ENCODE measurements around the gene MLLT6.
"Not testable (repeated sequence)": the region's sequence is repeated elsewhere in the genome, so short reads cannot be mapped to it uniquely, and the experiment has no call there.

The MLLT6 gene

DNA sequence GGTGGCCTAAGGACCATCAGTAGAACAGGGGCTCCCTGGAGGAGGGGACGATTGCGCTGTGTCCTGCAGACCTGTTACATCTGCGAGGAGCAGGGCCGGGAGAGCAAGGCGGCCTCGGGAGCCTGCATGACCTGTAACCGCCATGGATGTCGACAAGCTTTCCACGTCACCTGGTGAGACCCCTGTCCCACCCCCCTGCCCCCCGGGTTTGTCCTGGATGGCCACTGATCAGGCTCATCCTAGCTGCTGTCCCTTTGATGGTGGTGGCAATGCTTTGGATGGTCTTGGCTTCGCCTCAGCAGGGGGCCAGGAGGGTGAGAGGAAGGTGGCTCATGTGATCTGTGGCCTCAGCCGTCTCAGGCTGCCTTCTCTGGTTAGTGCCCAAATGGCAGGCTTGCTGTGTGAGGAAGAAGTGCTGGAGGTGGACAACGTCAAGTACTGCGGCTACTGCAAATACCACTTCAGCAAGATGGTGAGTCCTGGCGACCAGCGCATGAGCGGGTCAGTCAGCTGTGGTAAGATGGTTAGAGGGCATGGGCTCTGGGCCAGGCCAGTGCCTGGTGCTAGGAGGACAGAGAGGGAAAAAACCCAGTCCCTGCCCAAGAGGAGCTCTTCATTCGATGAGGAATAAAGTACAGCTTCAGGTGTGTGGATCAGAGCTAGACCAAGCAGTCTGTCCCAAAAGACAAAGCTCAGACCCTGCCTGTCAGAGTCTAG, 4.2 kb downstream of the MLLT6 start:
- FAIRE-seq = no peak

DNA sequence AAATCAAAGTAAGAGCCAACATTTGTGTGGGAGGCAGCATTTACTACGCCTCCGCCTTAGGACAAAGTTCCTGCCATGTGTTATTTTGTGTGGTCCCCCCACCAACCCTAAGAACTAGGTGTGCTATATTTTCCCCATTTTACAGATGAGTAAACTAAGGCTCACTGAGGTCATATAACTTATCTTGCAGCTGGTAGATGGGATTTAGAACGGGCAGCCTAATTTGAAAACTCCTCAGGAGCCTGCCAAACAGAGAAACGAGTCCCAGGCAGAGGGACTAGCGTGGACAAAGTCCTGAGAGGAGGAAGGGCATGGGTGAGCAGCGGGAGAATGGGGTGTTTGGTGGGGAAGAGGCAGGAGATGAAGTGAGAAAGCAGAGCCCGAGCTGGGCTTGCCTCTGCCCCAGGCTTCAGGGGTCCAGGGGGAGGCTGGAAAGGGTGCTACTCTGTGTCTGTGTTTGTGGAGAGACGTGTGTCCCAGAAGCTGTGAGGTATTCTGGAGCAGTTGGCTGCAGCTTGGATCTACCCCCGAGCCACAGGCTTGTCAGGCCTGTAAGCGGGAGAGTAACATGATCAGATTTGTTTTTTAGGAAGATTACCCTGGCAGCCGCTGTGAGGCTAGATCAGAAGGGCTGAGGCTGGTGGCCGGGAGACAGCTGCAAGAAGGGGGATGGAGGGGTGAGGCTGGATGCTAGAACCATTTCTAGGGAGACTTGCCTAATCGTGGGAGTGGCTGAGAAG, 5.0 kb downstream of the MLLT6 start:
- FAIRE-seq = no peak

DNA sequence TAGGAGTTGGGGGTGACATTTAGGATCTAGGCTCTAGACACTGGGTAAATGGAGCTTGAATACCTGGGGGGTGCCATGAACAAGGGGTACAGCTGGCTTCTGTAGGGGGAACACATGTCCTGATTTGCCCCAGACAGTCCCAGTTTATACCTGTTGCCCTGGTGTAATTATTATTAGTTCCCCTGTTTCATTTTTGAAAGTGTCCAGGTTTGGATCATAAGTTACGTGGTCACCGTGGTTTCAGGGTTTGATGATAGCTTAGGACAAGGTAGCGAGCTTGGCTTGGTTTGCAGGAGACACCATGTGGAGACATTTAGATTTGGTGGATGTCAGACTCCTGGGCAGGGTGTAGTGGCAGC, 5.5 kb downstream of the MLLT6 start:
- FAIRE-seq = no peak

DNA sequence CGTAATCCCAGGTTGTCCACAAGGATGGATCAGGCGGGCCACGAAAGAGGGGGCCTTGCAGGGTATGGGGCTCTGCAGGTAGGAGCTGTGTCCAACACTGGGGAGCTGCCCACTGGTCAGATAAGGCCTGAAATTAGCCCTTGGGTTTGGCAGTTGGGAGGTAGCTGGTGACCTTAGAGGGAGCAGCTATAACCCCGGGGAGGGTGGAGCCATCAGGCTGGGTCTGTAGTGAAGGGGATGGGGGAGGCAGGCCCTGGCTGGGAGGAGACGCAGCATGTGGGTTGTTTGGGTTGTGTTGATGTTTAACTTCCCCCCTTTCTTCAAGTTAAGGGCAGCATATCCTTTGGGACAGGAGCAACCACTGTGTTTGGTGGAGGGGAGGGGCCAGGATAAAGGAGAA, 5.9 kb downstream of the MLLT6 start:
- FAIRE-seq = no peak

DNA sequence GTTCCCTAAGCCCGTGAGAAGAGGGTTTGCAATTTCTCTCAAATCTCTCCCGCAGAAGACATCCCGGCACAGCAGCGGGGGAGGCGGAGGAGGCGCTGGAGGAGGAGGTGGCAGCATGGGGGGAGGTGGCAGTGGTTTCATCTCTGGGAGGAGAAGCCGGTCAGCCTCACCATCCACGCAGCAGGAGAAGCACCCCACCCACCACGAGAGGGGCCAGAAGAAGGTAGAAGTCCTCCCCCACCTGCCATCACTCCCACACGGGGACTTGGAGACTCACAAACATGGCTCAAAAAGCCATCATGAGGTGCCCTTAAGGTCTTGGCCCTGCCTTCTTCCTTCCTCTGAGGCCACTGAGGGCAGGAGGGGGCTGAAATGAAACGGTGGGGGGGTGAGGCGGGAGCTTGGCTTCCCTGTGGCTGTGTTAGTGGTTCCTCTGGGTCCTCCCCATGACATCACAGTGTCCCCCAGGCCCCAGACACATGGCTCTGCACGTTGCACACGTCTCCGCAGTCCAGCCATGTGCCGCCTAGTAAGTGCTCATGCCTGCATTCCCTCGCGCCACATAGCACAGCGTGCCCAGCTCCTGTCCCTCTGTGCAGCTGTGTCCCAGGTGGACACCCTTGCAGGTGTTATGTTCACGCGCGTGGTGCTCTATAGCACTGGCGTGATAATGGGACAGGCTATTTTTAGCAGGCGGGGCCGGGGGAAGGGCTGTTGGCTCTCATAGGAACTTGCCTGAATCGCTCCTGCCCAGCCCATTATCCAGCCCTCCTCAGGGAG, 6.9 kb downstream of the MLLT6 start:
- FAIRE-seq = no peak

DNA sequence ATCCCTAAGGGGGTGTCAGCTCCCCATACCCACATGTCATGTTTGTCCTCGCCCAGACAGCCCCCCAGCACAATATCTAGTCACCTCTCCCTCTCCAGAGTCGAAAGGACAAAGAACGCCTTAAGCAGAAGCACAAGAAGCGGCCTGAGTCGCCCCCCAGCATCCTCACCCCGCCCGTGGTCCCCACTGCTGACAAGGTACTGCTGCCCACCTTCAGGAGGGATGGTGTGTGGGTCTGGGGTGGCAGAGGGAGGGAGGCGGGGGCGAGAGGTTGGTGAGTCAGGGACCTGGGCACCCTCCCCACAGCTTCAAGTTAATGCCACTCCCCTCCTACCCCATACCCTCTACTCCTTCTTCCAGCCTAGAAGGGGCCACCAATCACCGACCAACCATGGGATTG, 7.5 kb downstream of the MLLT6 start:
- FAIRE-seq = no peak

DNA sequence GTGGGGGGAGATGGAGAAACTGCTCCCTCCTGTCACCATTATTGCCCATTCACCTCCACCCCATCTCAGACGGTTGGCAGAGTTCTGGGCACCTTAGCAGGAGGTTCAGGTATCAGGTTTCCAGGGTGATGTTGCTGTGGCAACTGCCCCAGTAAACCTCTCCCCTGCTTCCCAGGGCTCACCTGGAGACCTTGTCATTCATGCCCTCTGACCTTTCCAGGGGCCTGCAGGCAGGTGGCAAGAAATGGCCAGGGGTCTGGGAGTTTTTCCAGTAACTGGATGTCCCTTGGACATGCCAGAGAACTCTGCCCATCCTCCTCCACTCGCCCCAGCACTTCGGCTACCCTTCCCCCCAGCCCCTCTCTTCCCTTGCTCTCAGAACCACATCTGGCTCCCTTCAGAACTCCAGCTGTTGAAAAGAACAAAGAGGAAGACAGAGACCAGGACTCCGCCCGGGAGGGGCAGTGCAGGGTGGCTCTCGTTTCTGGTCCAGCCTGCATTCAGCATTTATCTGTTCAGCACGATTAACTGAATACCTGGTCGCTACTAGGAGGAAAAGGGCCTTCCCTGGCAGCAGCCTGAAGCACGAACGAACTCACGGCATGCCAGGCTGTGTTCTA, 8.5 kb downstream of the MLLT6 start:
- FAIRE-seq = no peak

DNA sequence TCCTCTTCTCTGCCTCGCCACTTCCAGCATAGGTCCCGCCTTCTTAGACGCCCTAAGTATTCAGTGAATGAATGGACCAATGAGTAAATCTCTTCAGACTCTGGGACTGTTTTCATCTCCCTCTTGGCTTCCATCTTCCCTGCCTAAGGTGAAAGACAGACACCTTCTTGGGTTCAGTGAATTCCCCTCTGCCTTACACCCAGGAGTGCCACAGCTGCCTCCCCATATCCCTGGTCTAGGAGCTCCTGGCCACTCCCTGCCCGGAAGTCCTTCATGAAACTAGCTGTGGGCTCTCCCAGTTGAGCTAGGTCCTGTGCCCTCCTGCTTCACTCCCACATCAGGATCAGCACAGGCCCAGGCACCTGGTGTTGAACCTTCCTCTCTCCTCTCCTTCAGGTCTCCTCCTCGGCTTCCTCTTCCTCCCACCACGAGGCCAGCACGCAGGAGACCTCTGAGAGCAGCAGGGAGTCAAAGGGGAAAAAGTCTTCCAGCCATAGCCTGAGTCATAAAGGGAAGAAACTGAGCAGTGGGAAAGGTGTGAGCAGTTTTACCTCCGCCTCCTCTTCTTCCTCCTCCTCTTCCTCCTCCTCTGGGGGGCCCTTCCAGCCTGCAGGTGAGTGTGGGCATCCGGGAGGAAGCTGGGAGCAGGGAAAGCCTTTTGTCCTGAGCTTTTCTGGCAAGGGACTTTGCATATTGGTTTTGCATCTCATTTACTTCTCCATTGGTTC, 10.3 kb downstream of the MLLT6 start:
- no peak for FAIRE-seq

DNA sequence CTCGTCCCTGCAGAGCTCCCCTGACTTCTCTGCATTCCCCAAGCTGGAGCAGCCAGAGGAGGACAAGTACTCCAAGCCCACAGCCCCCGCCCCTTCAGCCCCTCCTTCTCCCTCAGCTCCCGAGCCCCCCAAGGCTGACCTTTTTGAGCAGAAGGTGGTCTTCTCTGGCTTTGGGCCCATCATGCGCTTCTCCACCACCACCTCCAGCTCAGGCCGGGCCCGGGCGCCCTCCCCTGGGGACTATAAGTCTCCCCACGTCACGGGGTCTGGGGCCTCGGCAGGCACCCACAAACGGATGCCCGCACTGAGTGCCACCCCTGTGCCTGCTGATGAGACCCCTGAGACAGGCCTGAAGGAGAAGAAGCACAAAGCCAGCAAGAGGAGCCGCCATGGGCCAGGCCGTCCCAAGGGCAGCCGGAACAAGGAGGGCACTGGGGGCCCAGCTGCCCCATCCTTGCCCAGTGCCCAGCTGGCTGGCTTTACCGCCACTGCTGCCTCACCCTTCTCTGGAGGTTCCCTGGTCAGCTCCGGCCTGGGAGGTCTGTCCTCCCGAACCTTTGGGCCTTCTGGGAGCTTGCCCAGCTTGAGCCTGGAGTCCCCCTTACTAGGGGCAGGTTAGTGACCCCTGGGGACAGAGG, 11.4 kb downstream of the MLLT6 start:
- no peak for FAIRE-seq

DNA sequence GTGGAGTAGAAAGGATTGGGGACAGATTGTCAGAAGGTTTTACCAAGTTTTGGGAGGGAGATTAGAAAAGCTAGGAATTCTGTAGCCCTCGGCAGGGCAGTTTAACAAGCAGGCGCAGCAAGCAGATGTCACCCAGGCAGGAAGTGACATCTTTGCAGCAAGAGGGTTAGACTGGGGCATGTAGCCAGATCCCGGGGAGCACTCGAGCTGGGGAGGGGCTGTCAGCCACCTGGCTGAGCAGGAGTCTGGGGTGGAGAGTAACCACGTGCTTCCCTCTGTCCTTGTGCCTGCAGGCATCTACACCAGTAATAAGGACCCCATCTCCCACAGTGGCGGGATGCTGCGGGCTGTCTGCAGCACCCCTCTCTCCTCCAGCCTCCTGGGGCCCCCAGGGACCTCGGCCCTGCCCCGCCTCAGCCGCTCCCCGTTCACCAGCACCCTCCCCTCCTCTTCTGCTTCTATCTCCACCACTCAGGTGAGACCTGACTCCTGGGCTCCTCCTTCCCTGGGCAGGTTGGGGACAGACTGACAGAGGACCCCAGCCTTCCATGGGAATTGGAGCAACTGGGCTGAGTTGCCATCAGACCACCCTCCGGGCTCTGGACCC, 12.2 kb downstream of the MLLT6 start:
- no peak for FAIRE-seq

DNA sequence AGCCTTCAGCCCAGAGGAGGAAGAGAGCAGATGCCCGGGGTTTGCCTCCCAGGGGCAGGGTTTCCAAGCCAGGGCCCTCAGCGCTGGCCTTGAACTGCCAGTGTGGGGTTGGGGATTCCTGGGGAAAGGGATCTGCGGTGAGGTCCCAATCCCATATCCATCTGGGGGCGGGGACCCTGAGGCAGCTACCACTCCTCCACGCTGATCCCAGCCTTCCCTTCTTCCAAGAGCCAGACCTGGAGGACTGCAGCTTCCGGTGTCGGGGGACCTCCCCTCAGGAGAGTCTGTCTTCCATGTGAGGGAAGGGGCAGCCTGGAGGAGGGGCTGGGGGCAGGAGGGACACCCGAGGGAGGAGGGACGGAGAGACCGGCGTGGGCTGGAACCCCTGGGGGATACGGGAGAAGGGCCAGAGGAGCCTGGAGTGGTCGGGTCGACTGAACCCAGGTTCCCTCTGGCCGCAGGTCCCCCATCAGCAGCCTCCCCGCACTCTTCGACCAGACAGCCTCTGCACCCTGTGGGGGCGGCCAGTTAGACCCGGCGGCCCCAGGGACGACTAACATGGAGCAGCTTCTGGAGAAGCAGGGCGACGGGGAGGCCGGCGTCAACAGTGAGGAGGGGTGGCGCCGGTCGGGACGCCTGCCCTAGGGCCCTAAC, 14.3 kb downstream of the MLLT6 start:
- no peak for FAIRE-seq

DNA sequence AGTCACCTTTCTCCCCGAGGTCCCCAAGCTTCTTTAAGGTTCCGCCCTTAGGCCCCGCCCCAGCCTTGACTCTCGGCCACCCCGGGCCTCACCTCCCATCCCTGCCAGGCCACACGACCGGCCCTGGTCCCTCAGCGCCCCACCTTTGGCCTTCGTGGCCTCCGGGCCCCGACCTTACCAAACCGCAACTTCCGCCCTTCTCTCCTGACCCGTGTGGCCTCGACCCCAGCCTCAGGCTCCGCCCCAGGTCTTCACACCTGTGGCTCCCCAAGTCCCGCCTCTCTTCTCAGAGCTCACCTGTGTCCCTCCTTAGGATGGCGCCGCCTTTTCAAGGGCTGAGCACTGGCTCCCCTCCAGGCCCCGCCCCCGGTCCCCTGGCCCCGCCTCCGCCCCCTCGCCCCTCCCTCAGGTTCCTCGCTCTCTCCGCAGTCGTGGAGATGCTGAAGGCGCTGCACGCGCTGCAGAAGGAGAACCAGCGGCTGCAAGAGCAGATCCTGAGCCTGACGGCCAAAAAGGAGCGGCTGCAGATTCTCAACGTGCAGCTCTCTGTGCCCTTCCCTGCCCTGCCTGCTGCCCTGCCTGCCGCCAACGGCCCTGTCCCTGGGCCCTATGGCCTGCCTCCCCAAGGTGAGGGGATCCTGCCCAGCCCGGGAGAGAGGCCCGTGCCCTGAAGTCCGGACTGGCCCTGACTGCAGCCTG, 15.0 kb downstream of the MLLT6 start:
- FAIRE-seq = no peak

DNA sequence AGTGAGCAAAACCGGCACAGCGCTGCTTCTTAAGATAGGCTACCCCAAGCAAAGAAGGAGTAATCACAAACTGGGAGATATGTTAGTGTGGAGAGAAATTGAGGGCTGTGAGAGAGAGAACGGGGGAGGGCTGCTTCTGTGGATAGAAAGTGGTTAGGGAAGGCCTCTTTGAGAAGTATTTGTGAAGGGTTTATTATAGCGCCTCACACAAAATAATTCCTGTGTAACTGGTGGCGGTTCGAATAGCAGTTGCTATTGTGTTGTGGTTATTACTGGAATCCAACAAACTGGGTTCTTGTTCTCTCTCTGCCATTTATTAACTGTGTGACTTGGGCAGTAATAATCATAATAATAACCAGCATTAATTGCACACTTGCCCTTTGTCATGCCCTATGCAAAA, 15.9 kb downstream of the MLLT6 start:
- FAIRE-seq = no peak

DNA sequence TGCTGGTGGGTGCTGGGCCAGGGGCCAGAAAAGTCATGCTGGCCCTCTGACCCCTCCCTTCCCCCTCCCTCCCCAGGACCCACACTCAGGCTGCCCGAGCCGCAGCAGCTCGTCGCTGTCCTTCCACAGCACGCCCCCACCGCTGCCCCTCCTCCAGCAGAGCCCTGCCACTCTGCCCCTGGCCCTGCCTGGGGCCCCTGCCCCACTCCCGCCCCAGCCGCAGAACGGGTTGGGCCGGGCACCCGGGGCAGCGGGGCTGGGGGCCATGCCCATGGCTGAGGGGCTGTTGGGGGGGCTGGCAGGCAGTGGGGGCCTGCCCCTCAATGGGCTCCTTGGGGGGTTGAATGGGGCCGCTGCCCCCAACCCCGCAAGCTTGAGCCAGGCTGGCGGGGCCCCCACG, 16.7 kb downstream of the MLLT6 start:
- FAIRE-seq = no peak

DNA sequence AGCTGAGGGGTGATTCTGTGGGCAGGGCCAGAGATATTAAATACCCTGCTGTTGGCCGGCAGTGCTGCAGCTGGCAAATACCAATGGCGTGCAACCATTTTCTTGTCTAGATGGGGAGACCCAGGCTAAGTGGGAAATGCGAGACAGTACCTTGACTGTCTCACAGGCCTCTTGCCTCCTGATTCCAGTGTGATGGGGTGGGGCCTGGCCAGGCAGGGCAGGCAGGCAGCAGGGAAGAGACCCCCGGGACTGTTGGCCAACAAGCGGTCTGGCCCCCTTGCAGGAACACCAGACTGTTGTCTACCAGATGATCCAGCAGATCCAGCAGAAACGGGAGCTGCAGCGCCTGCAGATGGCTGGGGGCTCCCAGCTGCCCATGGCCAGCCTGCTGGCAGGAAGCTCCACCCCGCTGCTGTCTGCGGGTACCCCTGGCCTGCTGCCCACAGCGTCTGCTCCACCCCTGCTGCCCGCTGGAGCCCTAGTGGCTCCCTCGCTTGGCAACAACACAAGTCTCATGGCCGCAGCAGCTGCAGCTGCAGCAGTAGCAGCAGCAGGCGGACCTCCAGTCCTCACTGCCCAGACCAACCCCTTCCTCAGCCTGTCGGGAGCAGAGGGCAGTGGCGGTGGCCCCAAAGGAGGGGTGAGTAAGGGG, 19.4 kb downstream of the MLLT6 start:
- FAIRE-seq = no peak

DNA sequence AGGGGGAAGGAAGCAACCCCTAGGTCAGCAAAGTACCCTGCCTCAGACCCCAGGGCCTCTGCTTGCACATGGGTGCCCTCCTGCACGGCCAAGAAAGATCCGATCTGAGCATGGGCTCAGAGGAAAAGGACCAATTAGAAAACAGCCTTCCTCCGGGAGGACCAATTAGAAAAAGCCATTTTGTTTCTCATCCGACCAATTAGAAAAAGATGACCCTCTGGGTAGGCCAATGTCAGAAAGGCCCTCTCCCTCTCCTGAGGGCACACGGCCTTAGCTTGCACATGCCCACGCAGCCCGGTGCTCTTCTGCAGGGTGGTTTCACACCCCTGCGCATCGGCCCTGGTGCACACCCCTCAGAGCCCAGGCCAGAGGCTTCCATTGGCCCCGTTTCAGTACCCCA, 20.0 kb downstream of the MLLT6 start:
- FAIRE-seq = no peak

DNA sequence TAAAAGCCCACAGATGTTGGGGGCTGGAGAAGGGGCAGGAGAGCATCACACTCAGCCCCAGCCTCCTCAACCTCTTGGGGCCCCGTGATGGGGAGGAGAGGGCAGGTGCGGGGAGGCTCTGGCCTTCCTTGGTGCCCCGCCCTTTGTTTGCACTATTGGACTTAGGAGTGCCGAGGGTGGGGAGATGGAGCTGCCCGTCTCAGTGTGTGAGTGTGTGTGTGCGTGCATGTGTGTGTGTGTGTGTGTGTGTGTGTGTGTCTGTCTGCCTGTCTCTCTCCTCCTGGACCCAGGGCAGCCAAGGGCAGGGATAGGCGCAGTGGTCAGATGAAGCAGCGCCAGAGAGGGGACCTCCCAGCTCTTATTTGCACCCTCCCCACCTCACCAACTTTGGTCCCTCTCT, 21.1 kb downstream of the MLLT6 start:
- FAIRE-seq = not testable (repeated sequence)

DNA sequence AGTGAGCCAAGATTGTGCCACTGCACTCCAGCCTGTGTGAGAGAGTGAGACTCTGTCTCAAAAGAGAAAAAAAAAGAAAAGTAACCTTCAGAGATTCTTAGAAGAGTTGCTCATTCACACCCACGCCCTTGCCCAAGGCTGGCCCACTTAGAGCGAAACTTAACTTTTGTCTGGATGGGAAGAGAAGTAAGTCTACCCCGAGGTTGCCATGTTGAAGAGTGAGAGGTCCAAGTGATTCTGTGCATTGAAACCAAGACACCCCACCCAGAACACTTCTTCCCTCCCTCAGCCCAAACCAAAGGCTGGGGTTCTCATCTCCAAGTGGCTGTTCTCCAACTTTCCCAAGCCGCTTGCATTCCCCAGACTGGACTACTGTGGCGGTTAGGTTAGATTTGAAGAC, 22.7 kb downstream of the MLLT6 start:
- FAIRE-seq = no peak

DNA sequence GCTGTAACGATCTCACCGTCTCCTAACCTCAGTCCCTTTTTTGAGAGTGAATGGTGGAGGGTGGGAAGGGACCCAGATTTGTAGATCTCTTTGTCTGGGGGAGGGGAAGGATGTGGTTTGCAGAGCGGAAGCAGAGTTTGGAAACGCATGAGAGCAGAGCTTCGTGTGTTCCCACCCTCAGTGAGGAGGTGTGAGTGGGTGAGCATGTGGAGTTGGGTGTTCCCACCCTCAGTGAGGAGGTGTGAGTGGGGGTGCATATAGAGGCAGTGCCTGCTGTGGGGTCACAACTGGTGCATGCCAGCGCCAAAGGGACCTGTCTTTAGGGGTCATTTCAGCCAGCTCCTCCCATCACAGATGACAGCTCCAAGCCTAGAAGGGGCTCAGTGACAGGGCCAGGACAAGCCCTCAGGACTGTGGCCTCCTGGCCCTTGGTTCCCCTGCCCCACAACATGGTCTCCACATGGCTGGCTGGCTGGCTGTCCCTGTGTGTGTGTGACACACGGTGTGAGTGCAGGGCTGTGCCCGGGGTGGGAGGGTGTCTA, 23.3 kb downstream of the MLLT6 start:
- no peak for FAIRE-seq

DNA sequence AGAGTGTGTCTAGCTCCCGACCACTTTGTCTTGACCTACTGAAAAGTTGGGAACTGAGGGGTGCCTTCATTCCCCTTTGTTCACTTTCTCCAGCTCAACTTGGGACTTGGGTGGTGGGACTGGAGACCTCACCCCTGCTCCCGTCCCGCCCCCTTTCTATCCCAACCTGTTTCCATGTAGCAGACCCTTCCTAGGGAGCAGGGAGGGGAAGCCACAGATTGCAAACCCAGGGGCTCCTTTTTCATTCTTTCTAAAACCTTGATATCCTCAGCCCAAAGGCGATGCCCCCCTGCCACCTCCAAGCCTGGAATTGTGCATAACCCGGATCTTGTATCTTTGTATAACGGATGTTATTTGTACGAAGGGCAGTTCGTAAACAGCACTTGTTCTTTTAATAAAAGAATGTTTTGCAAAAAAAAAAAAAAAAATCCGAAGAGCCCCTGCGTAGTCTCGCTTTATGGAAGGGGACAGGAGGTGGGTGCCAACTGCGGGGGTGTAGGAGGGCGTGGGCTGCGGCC, 24.4 kb downstream of the MLLT6 start:
- FAIRE-seq = no peak
